ENCODE measurements around the gene VSIR. TPM values are rescaled to one million over a fixed set of nuclear protein-coding genes. Genes with fewer than 3 reads are reported as not detected.

Gene VSIR
- total RNA-seq, 4 donors from 2014 or later, result 37.8 to 118 (median 90.3) TPM

- H3K36me3 ChIP-seq, result no peaks in the 10 kb centered on the region
- no peak for TF ChIP-seq POLR2A (IDR thresholded peaks at IDR 0.05; ENCODE audit: low read depth)
- no peak for TF ChIP-seq POLR2AphosphoS5 (IDR thresholded peaks at IDR 0.05)
- no peak for TF ChIP-seq EP300 (IDR thresholded peaks at IDR 0.05)
- TF ChIP-seq CTCF (IDR thresholded peaks at IDR 0.05), result no peak
Observed at GRCh38 chr10:71697938-71698709, 75.2 kb downstream of the VSIR start.

More at GRCh38 chr10:71697938-71698709, 75.2 kb downstream of the VSIR start:
- DNase-seq (ENCODE audit: extremely low spot score), result no peak
- Histone ChIP-seq H3K9me3 (no peaks in the 10 kb centered on the region), H3K27me3 (no peaks in the 10 kb centered on the region), H3K27ac (replicated peaks in 1 of 4) (no peak overlapping the region), H3K4me3 (no peak overlapping the region), H3K4me1 (peaks cover 35 to 56% (median 50%) of the 10 kb centered on the region in 4 donors)
- 80% methylated on average over 7 of the region's 7 CpGs for WGBS
- intact Hi-C loops (cut with DNase I), result no loop called here

Small RNA genes within 50 kb of the gene (small RNA-seq; reads per million reads assigned to genes)
- gene MIR7152, result 0 reads per million in 3 donors

Other genes with a start within 250 kb of the VSIR start
- under 1 TPM in 3 of 4 donors, not detected in 1; 0.06 to 0.17 (median 0.11) TPM for gene C10orf105, start 53.7 kb downstream of the VSIR start, total RNA-seq
- gene PSAP, start 77.7 kb upstream of the VSIR start, total RNA-seq, result 100 to 1,000 TPM; 537 to 740 (median 698) TPM
- gene CHST3, start 190.9 kb upstream of the VSIR start, total RNA-seq, result 10 to 100 TPM; 24.1 to 43.0 (median 38.7) TPM